PC-9 (cell line): ENCODE results near the gene ZBTB7A.

Experiments used
- EZH2 ChIP-seq: fragments of 200-600 bp; sonication (generic); IDR thresholded peaks from 2 replicates; pipeline ENCODE4 v1.8.0; 2017; ENCODE audit warnings: antibody characterized with exemption, low read depth
- TF ChIP-seq, protein P1 (sequence below): fragments of 200-600 bp; sonication (generic); conservative IDR thresholded peaks from 2 replicates; pipeline ENCODE4 v1.6.1; 2017; ENCODE audit warnings: mixed run types, antibody characterized with exemption, mild to moderate bottlenecking, moderate library complexity

DNA sequence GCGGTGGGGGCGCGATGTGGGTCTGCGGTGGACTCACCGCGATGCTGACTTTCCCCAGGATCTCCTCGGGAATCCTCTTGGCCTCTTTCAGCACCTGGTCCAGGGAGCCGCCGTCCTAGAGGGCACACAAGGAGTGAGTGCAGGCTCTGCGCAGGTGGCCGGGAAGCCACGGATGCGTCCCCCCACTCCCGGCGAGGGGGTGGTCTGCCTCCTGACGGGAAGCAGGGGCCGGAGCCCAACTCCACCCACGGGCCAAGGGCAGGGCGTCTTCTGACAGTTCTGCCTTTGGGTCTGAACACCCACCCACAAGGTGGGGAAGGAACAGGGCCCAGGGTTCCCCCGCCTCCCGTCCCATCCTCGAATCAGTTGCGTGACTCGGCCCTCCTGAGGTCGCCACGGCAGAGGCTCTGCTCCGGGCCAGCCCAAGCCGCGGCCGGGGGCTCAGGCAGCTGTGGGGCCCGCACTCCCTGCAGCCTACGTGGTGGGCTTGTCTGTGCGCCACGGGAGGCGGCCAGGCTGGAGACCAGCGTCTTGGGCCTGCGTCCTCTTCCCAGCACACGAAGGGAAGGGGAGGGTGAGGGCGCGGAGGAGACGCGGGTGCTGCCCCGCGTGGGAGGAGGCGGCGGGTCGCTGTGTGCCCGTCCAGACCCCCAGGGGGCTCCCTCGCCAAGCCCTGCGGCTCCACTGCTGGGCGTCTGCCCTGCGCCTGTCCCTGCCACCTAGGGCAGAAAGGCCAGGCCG is 35.8 kb upstream of the ZBTB7A start:
- TF ChIP-seq, protein P1, sequence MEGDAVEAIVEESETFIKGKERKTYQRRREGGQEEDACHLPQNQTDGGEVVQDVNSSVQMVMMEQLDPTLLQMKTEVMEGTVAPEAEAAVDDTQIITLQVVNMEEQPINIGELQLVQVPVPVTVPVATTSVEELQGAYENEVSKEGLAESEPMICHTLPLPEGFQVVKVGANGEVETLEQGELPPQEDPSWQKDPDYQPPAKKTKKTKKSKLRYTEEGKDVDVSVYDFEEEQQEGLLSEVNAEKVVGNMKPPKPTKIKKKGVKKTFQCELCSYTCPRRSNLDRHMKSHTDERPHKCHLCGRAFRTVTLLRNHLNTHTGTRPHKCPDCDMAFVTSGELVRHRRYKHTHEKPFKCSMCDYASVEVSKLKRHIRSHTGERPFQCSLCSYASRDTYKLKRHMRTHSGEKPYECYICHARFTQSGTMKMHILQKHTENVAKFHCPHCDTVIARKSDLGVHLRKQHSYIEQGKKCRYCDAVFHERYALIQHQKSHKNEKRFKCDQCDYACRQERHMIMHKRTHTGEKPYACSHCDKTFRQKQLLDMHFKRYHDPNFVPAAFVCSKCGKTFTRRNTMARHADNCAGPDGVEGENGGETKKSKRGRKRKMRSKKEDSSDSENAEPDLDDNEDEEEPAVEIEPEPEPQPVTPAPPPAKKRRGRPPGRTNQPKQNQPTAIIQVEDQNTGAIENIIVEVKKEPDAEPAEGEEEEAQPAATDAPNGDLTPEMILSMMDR, result no peak
- no peak for TF ChIP-seq EZH2
